Aorta (tissue), 5 donors: ENCODE measurements around the gene IGLL1. TPM values are rescaled to one million over a fixed set of nuclear protein-coding genes. Genes with fewer than 3 reads are reported as not detected.
"Not testable (repeated sequence)": the region's sequence is repeated elsewhere in the genome, so short reads cannot be mapped to it uniquely, and the experiment has no call there.

Experiments
- ATAC-seq: fragments of 200-7000 bp; cut with Tn5 transposase; one replicate; pipeline ENCODE4 v1.9.1; 2022; ENCODE audit warnings: moderate library complexity; ENCODE audit not compliant: low FRiP score
- DNase-seq, 2 donors: peaks; one replicate each; pipeline ENCODE4 v3.0.0-alpha.2; 2020
- H3K27ac ChIP-seq, 2 donors: one replicate each; pipeline ENCODE4 v1.5.1; 2013; ENCODE audit warnings: low read length in 2 of 2, mild to moderate bottlenecking in 2 of 2, moderate library complexity in 2 of 2, control low read depth in 1 of 2, inconsistent platforms in 1 of 2, low read depth in 1 of 2
- H3K27me3 ChIP-seq, 2 donors: one replicate each; pipeline ENCODE4 v1.6.1; 2013; ENCODE audit warnings: control low read depth in 1 of 2, low read length in 1 of 2, mild to moderate bottlenecking in 1 of 2, moderate library complexity in 1 of 2; ENCODE audit not compliant: insufficient read depth in 2 of 2, control insufficient read depth in 1 of 2
- H3K36me3 ChIP-seq, 2 donors: one replicate each; pipeline ENCODE4 v1.6.1; 2013; ENCODE audit warnings: control low read depth in 1 of 2, low read length in 1 of 2, mild to moderate bottlenecking in 1 of 2; ENCODE audit not compliant: insufficient read depth in 2 of 2, control insufficient read depth in 1 of 2
- H3K4me1 ChIP-seq, 2 donors: one replicate each; pipeline ENCODE4 v1.6.1; 2013; ENCODE audit warnings: low read length in 2 of 2, control low read depth in 1 of 2, mild to moderate bottlenecking in 1 of 2, moderate library complexity in 1 of 2; ENCODE audit not compliant: insufficient read depth in 2 of 2, control insufficient read depth in 1 of 2
- H3K4me3 ChIP-seq, 2 donors: one replicate each; pipeline ENCODE4 v1.5.1; 2013; ENCODE audit warnings: low read length in 2 of 2, control low read depth in 1 of 2, mild to moderate bottlenecking in 1 of 2
- H3K9me3 ChIP-seq: one replicate; pipeline ENCODE4 v1.6.1; 2013; ENCODE audit warnings: mild to moderate bottlenecking, low read length; ENCODE audit not compliant: control insufficient read depth
- whole genome bisulfite sequencing, 2 donors: extraction: QIAGEN DNeasy Blood & Tissue Kit; methylation state at CpG; one replicate each; pipeline ENCODE4 v1.1.7; 2013; 5-methylcytosine and 5-hydroxymethylcytosine counted together
- intact Hi-C, 2 donors: fragments of 100-400 bp; cut with DNase I; formaldehyde crosslinking; loops; one replicate each; pipeline versions ENCODE4 v1.14.2 to v1.15.0; 2022
- polyA plus RNA-seq, 2 donors: library from polyadenylated mRNA; stranded (reverse); fragments of 200-250 nt; gene quantifications; one replicate each; pipeline ENCODE4 v1.2.3, GENCODE V29; 2013
- total RNA-seq, 2 donors: library from RNA; stranded (reverse); fragmentation: NEBNext Ultra II Directional; extraction: Animal tissue kit (Norgen Biotek cat#: 25700); gene quantifications; one replicate each; pipeline ENCODE4 v1.2.1, GENCODE V29; 2021
- donor health status: healthy with polysubstance abuse.
- donor health status: Bipolar disorder and iron deficiency.
- donor health status: DM: no; HTN: no; CAD: no.
- donor health status: DM: no; HTN: no; CAD: no.
- donor health status: DM: yes; HTN: yes; CAD: no.

IGLL1 gene
- total and polyA plus RNA-seq, 4 donors, result not detected

GRCh38 chr22:23551385-23551784, 28.7 kb downstream of the IGLL1 start:
- no peak overlapping the region for H3K27ac ChIP-seq
- no peaks in the 10 kb centered on the region for H3K36me3 ChIP-seq
- no peak for ATAC-seq
- no peaks in the 10 kb centered on the region for H3K4me1 ChIP-seq
- intact Hi-C loops, result no loop called here
- H3K27me3 ChIP-seq, result no peaks in the 10 kb centered on the region
- H3K4me3 ChIP-seq, result no peak overlapping the region
- no peak for DNase-seq
- H3K9me3 ChIP-seq, result no peaks in the 10 kb centered on the region

- H3K4me1 ChIP-seq, result no peaks in the 10 kb centered on the region
- DNase-seq (no peak), ATAC-seq (no peak)
- intact Hi-C loops, result no loop called here
- 57 to 79% methylated on average over 4 of the region's 4 CpGs for WGBS, 2 donors
- no peaks in the 10 kb centered on the region for H3K27me3 ChIP-seq
- H3K36me3 ChIP-seq, result no peaks in the 10 kb centered on the region
- H3K9me3 ChIP-seq, result no peaks in the 10 kb centered on the region
- H3K27ac ChIP-seq, result no peak overlapping the region
- no peak overlapping the region for H3K4me3 ChIP-seq
These were observed 29.9 kb downstream of the IGLL1 start for GRCh38 chr22:23550049-23550650.

- intact Hi-C loops, result no loop called here
- ATAC-seq (no peak), DNase-seq (peak; percentile 25 to 45)
- no peak overlapping the region for H3K27ac ChIP-seq
- H3K4me3 ChIP-seq, result no peak overlapping the region
- H3K4me1 ChIP-seq, result no peaks in the 10 kb centered on the region
- 75 to 85% methylated on average over 4 to 5 of the region's 5 CpGs for WGBS, 2 donors
- no peaks in the 10 kb centered on the region for H3K27me3 ChIP-seq
- no peaks in the 10 kb centered on the region for H3K9me3 ChIP-seq
- no peaks in the 10 kb centered on the region for H3K36me3 ChIP-seq
These were observed 30.9 kb downstream of the IGLL1 start for GRCh38 chr22:23549198-23549595.

DNA sequence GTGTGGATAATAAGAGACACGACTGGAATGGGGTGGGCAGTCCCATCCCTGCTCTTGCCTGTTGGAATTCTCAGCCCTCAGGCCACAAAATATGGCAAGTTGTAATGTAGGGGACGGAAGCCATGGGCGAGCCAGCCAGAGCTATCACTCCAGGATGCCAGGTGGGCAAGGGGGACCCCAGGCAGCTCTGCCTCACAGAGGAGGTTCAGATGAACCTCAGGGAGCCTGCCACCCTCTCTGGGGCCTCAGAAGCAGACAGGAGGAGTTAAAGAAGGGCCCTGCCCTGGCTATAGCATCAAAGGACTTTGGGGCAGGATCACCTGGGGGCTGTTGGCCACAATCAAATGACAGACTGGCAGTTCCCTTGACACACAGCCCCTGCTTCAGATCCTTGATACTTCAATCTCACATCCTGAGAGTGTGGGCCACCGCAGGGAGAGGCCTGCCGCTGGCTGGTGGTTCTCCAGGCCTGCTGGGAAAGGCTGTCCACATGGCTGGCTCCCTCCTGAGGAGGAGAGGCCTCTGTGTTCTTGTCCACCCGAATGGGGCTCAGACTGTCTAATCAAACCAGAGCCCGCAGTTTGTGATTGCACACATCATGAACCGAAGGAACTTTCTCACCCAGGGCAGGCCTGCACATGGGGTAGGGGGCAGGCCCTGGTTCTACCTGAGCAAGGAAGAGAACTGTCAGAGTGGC, 31.4 kb downstream of the IGLL1 start:
- ATAC-seq, result no peak
- no peaks in the 10 kb centered on the region for H3K36me3 ChIP-seq

GRCh38 chr22:23547818-23548500, 32.1 kb downstream of the IGLL1 start:
- intact Hi-C loops, result no loop called here
- 78 to 87% methylated on average over 10 of the region's 10 CpGs for WGBS, 2 donors

More for the DNA sequence above, 31.4 kb downstream of the IGLL1 start:
- no peak overlapping the region for H3K27ac ChIP-seq
- H3K9me3 ChIP-seq, result no peaks in the 10 kb centered on the region
- H3K4me3 ChIP-seq, result no peak overlapping the region
- WGBS, 2 donors, result 82 to 84% methylated on average over 8 of the region's 8 CpGs
- no peaks in the 10 kb centered on the region for H3K27me3 ChIP-seq
- no peaks in the 10 kb centered on the region for H3K4me1 ChIP-seq
- DNase-seq, result peak; percentile 24 to 60
- intact Hi-C loops, result no loop called here

DNA sequence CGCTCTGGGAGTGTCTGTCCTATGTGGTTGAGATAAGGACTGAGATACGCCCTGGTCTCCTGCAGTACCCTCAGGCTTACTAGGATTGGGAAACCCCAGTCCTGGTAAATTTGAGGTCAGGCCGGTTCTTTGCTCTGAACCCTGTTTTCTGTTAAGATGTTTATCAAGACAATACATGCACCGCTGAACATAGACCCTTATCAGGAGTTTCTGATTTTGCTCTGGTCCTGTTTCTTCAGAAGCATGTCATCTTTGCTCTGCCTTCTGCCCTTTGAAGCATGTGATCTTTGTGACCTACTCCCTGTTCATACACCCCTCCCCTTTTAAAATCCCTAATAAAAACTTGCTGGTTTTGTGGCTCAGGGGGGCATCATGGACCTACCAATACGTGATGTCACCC, 32.7 kb downstream of the IGLL1 start:
- peak in 1 of 2 donors; percentile 6 for DNase-seq
- H3K36me3 ChIP-seq, intact Hi-C loops, H3K4me1 ChIP-seq, ATAC-seq, H3K4me3 ChIP-seq, H3K9me3 ChIP-seq, H3K27ac ChIP-seq, H3K27me3 ChIP-seq: not testable (repeated sequence)
- WGBS, 2 donors, result 84 to 90% methylated on average over 5 of the region's 5 CpGs

More at GRCh38 chr22:23547818-23548500, 32.1 kb downstream of the IGLL1 start:
- H3K4me1 ChIP-seq, result no peaks in the 10 kb centered on the region
- ATAC-seq (no peak), DNase-seq (peak; percentile 6 to 21)
- H3K27ac ChIP-seq, result no peak overlapping the region
- H3K36me3 ChIP-seq, result no peaks in the 10 kb centered on the region
- no peaks in the 10 kb centered on the region for H3K27me3 ChIP-seq
- H3K9me3 ChIP-seq, result no peaks in the 10 kb centered on the region
- H3K4me3 ChIP-seq, result no peak overlapping the region

- DNase-seq (no peak), ATAC-seq (no peak)
- no peak overlapping the region for H3K27ac ChIP-seq
- no peaks in the 10 kb centered on the region for H3K36me3 ChIP-seq
- no peak overlapping the region for H3K4me3 ChIP-seq
- no peaks in the 10 kb centered on the region for H3K9me3 ChIP-seq
- intact Hi-C loops, result loop anchor here (5.0 kb wide), 1 partner anchor 302 kb away; no protein-coding TSS in a partner anchor
- H3K4me1 ChIP-seq, result no peaks in the 10 kb centered on the region
- no peaks in the 10 kb centered on the region for H3K27me3 ChIP-seq
- WGBS, 2 donors, result 91 to 93% methylated on average over 2 of the region's 2 CpGs
These were observed 35.2 kb downstream of the IGLL1 start for GRCh38 chr22:23544852-23545251.

- DNase-seq, result not testable (repeated sequence)
- intact Hi-C loops, result loop anchor here (5.0 kb wide), 1 partner anchor 304 kb away; no protein-coding TSS in a partner anchor
These were observed 36.5 kb downstream of the IGLL1 start for GRCh38 chr22:23543506-23544000.

More at GRCh38 chr22:23543506-23544000, 36.5 kb downstream of the IGLL1 start:
- H3K27ac ChIP-seq, H3K27me3 ChIP-seq, H3K36me3 ChIP-seq, H3K4me3 ChIP-seq, ATAC-seq, H3K4me1 ChIP-seq, H3K9me3 ChIP-seq: not testable (repeated sequence)
- WGBS, 2 donors, result 87 to 91% methylated on average over 1 of the region's 1 CpG
